ENCODE measurements around the gene NPC1. TPM values are rescaled to one million over a fixed set of nuclear protein-coding genes. Genes with fewer than 3 reads are reported as not detected.

NPC1 gene
- 30.5 TPM for polyA plus RNA-seq (2013, experiment 1 of 2)
- 29.1 TPM for polyA plus RNA-seq (2013, experiment 2 of 2)

DNA sequence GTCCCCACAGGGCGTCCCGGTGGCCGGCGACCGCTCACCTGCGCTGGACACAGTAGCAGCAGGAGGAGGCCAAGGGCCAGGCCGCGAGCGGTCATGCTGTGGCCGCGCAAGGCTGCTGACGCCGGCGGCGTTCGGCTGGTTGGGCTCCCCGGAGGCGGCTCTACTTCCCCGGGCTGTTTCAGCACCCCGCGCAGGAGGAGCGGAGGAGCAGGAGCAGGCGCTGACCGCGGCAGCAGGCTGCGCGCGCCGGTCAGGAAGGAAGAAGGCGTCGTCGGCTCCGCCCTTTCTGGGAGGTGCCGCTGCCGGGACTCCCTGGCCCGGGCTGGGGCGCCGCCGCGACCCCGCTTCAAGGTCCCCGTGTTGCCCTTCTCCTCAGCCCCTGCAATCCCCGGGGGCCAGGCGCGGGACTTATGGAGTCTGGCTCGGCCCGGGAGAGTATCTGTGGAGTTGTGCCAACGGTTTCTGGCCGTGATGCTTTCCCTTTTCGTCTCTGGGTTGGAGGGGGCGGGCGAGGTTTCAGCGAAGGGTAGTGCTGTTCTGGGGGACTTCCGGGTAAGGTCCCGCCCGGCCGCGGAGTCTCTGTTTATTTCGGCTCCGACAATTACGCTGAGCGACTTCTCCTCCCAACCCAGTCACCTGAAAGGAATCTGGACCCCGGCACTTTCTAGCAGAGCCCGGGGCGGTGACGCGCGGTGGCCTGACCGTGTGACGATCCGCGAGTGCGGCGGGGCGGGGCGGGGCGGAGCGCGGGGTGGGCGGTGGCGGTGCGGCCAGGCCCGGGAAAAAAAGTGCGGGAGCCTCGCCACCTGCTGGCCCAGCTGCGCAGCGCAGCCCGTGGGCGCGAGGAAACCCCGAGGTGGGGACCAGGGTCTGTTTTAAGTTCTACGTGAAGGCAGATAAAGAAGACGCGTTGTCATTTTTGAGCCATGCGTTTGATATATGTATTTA lies at the start of gene NPC1:
Gene NPC1 (minus strand): TSS at position 258 of the 948 bp plus-strand sequence. CDS start 163 bp downstream, at position 95.
- Histone ChIP-seq H3K18ac (ENCODE audit: low read length) (peak within 1 kb of the TSS; percentile 99), H2BK5ac (ENCODE audit: low read length) (peak within 1 kb of the TSS; percentile 88), H4K5ac (ENCODE audit: low read length) (no peak within 1 kb of the TSS), H3K27ac (ENCODE audit: low read depth, low read length) (peak within 1 kb of the TSS; percentile 100), H3K56ac (ENCODE audit: low read length) (peak within 1 kb of the TSS; percentile 98), H4K8ac (ENCODE audit: low read depth, low read length) (peak within 1 kb of the TSS; percentile 82), H3K4me1 (ENCODE audit: control insufficient read depth, low read depth, low read length) (peaks cover 2% of the 10 kb centered on the region), H3K4ac (ENCODE audit: low read depth, low read length) (peak within 1 kb of the TSS; percentile 92), H3K79me2 (ENCODE audit: control insufficient read depth, insufficient read depth, low read length) (peaks cover 36% of the 10 kb centered on the region), H3K4me3 (ENCODE audit: low read length) (peak within 1 kb of the TSS; percentile 86), H3K36me3 (ENCODE audit: control insufficient read depth, insufficient read depth, low read length) (peaks cover 2% of the 10 kb centered on the region), H3K23ac (ENCODE audit: low read length) (no peak within 1 kb of the TSS), H3K9ac (ENCODE audit: low read length) (peak within 1 kb of the TSS; percentile 94), H3K4me2 (ENCODE audit: low read length) (peak within 1 kb of the TSS; percentile 94), H2BK15ac (replicated peaks; ENCODE audit: low read depth) (no peak within 1 kb of the TSS), H3K79me1 (ENCODE audit: low read length) (peaks cover 9% of the 10 kb centered on the region), H2BK120ac (ENCODE audit: low read depth, low read length) (no peak within 1 kb of the TSS), H3K27me3 (ENCODE audit: insufficient read depth, low read length, poor library complexity) (no peaks in the 10 kb centered on the region), H2AK5ac (ENCODE audit: low read length) (no peak within 1 kb of the TSS)
- no CpG with 5 or more reads among the region's 95 CpGs for WGBS (ENCODE audit: extremely low coverage, insufficient coverage, low lambda C conversion rate)
- peak; percentile 98 for DNase-seq

DNA sequence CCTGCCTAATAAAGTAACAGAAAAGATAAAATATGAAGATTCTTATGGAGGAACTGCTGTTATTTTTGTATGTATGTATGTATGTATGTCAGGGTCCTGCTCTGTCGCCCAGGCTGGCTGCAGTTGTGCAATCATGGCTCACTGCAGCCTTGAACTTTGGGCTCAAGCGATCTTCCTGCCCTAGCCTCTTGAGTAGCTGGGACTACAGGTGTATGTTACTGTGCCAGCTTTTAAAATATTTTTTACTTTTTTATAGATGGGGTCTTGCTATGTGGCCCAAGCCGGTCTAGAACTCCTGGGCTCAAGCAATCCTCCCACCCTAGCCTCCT lies 49.7 kb upstream of the NPC1 start:
- Histone ChIP-seq H2BK15ac (replicated peaks; ENCODE audit: low read depth) (no peak overlapping the region), H3K18ac (ENCODE audit: low read length) (no peak overlapping the region), H2BK120ac (ENCODE audit: low read depth, low read length) (no peak overlapping the region), H4K8ac (ENCODE audit: low read depth, low read length) (no peak overlapping the region), H2BK5ac (ENCODE audit: low read length) (no peak overlapping the region), H3K23ac (ENCODE audit: low read length) (no peak overlapping the region), H3K4ac (ENCODE audit: low read depth, low read length) (no peak overlapping the region), H4K5ac (ENCODE audit: low read length) (no peak overlapping the region), H3K27ac (ENCODE audit: low read depth, low read length) (no peak overlapping the region), H3K79me2 (ENCODE audit: control insufficient read depth, insufficient read depth, low read length) (no peaks in the 10 kb centered on the region), H2AK5ac (ENCODE audit: low read length) (no peak overlapping the region), H3K4me1 (ENCODE audit: control insufficient read depth, low read depth, low read length) (no peaks in the 10 kb centered on the region), H3K56ac (ENCODE audit: low read length) (no peak overlapping the region), H3K27me3 (ENCODE audit: insufficient read depth, low read length, poor library complexity) (no peaks in the 10 kb centered on the region), H3K36me3 (ENCODE audit: control insufficient read depth, insufficient read depth, low read length) (no peaks in the 10 kb centered on the region), H3K4me2 (ENCODE audit: low read length) (no peak overlapping the region), H3K79me1 (ENCODE audit: low read length) (no peaks in the 10 kb centered on the region), H3K4me3 (ENCODE audit: low read length) (no peak overlapping the region), H3K9ac (ENCODE audit: low read length) (no peak overlapping the region)
- no CpG with 5 or more reads among the region's 3 CpGs for WGBS (ENCODE audit: extremely low coverage, insufficient coverage, low lambda C conversion rate)
- no peak for DNase-seq

- H3K4me3 ChIP-seq (ENCODE audit: low read length), result no peak overlapping the region
- H3K79me2 ChIP-seq (ENCODE audit: control insufficient read depth, insufficient read depth, low read length), result no peaks in the 10 kb centered on the region
- H3K36me3 ChIP-seq (ENCODE audit: control insufficient read depth, insufficient read depth, low read length), result no peaks in the 10 kb centered on the region
- H3K4me1 ChIP-seq (ENCODE audit: control insufficient read depth, low read depth, low read length), result no peaks in the 10 kb centered on the region
- no peak overlapping the region for H3K56ac ChIP-seq (ENCODE audit: low read length)
- no peak overlapping the region for H2BK5ac ChIP-seq (ENCODE audit: low read length)
- H3K79me1 ChIP-seq (ENCODE audit: low read length), result no peaks in the 10 kb centered on the region
- no peaks in the 10 kb centered on the region for H3K27me3 ChIP-seq (ENCODE audit: insufficient read depth, low read length, poor library complexity)
- no peak overlapping the region for H3K18ac ChIP-seq (ENCODE audit: low read length)
- no peak overlapping the region for H2BK15ac ChIP-seq (replicated peaks; ENCODE audit: low read depth)
- WGBS (ENCODE audit: extremely low coverage, insufficient coverage, low lambda C conversion rate), result no CpG with 5 or more reads among the region's 6 CpGs
- H2AK5ac ChIP-seq (ENCODE audit: low read length), result no peak overlapping the region
- H4K8ac ChIP-seq (ENCODE audit: low read depth, low read length), result no peak overlapping the region
- H3K27ac ChIP-seq (ENCODE audit: low read depth, low read length), result no peak overlapping the region
- no peak overlapping the region for H2BK120ac ChIP-seq (ENCODE audit: low read depth, low read length)
- no peak overlapping the region for H4K5ac ChIP-seq (ENCODE audit: low read length)
- H3K23ac ChIP-seq (ENCODE audit: low read length), result no peak overlapping the region
- no peak overlapping the region for H3K4me2 ChIP-seq (ENCODE audit: low read length)
- H3K4ac ChIP-seq (ENCODE audit: low read depth, low read length), result no peak overlapping the region
- no peak overlapping the region for H3K9ac ChIP-seq (ENCODE audit: low read length)
- DNase-seq, result no peak
Observed at GRCh38 chr18:23635283-23636070, 49.2 kb upstream of the NPC1 start.

GRCh38 chr18:23634692-23635091 lies 48.4 kb upstream of the NPC1 start:
- H3K4ac ChIP-seq (ENCODE audit: low read depth, low read length), result no peak overlapping the region
- no peak for DNase-seq
- H4K8ac ChIP-seq (ENCODE audit: low read depth, low read length), result no peak overlapping the region
- H4K5ac ChIP-seq (ENCODE audit: low read length), result no peak overlapping the region
- no peaks in the 10 kb centered on the region for H3K79me2 ChIP-seq (ENCODE audit: control insufficient read depth, insufficient read depth, low read length)
- no peak overlapping the region for H3K4me2 ChIP-seq (ENCODE audit: low read length)
- WGBS (ENCODE audit: extremely low coverage, insufficient coverage, low lambda C conversion rate), result no CpG with 5 or more reads among the region's 3 CpGs
- no peak overlapping the region for H3K4me3 ChIP-seq (ENCODE audit: low read length)
- H3K9ac ChIP-seq (ENCODE audit: low read length), result no peak overlapping the region
- no peak overlapping the region for H2BK5ac ChIP-seq (ENCODE audit: low read length)
- no peaks in the 10 kb centered on the region for H3K79me1 ChIP-seq (ENCODE audit: low read length)
- no peaks in the 10 kb centered on the region for H3K36me3 ChIP-seq (ENCODE audit: control insufficient read depth, insufficient read depth, low read length)
- H3K23ac ChIP-seq (ENCODE audit: low read length), result no peak overlapping the region
- H2AK5ac ChIP-seq (ENCODE audit: low read length), result no peak overlapping the region
- no peak overlapping the region for H2BK15ac ChIP-seq (replicated peaks; ENCODE audit: low read depth)
- no peaks in the 10 kb centered on the region for H3K4me1 ChIP-seq (ENCODE audit: control insufficient read depth, low read depth, low read length)
- H3K56ac ChIP-seq (ENCODE audit: low read length), result no peak overlapping the region
- no peak overlapping the region for H2BK120ac ChIP-seq (ENCODE audit: low read depth, low read length)
- H3K27me3 ChIP-seq (ENCODE audit: insufficient read depth, low read length, poor library complexity), result no peaks in the 10 kb centered on the region
- H3K18ac ChIP-seq (ENCODE audit: low read length), result no peak overlapping the region
- H3K27ac ChIP-seq (ENCODE audit: low read depth, low read length), result no peak overlapping the region

- WGBS (ENCODE audit: extremely low coverage, insufficient coverage, low lambda C conversion rate), result no CpG with 5 or more reads among the region's 1 CpG
- no peaks in the 10 kb centered on the region for H3K79me2 ChIP-seq (ENCODE audit: control insufficient read depth, insufficient read depth, low read length)
Observed at GRCh38 chr18:23632615-23633014, 46.3 kb upstream of the NPC1 start.

More at GRCh38 chr18:23632615-23633014, 46.3 kb upstream of the NPC1 start:
- Histone ChIP-seq H3K56ac (ENCODE audit: low read length) (no peak overlapping the region), H2BK120ac (ENCODE audit: low read depth, low read length) (no peak overlapping the region), H3K4me3 (ENCODE audit: low read length) (no peak overlapping the region), H3K18ac (ENCODE audit: low read length) (no peak overlapping the region), H3K9ac (ENCODE audit: low read length) (no peak overlapping the region), H3K23ac (ENCODE audit: low read length) (no peak overlapping the region), H3K27me3 (ENCODE audit: insufficient read depth, low read length, poor library complexity) (no peaks in the 10 kb centered on the region), H3K27ac (ENCODE audit: low read depth, low read length) (no peak overlapping the region), H3K4ac (ENCODE audit: low read depth, low read length) (no peak overlapping the region), H3K4me1 (ENCODE audit: control insufficient read depth, low read depth, low read length) (no peaks in the 10 kb centered on the region), H4K5ac (ENCODE audit: low read length) (no peak overlapping the region), H2AK5ac (ENCODE audit: low read length) (no peak overlapping the region), H3K36me3 (ENCODE audit: control insufficient read depth, insufficient read depth, low read length) (no peaks in the 10 kb centered on the region), H2BK15ac (replicated peaks; ENCODE audit: low read depth) (no peak overlapping the region), H2BK5ac (ENCODE audit: low read length) (no peak overlapping the region), H4K8ac (ENCODE audit: low read depth, low read length) (no peak overlapping the region), H3K4me2 (ENCODE audit: low read length) (no peak overlapping the region), H3K79me1 (ENCODE audit: low read length) (no peaks in the 10 kb centered on the region)
- DNase-seq, result no peak

All from mesendoderm (in vitro differentiated cells).